HepG2 (cell line): Measurements from ENCODE around the gene BBC3. TPM values are rescaled to one million over a fixed set of nuclear protein-coding genes. Genes with fewer than 3 reads are reported as not detected.
A peak's percentile ranks its signal among the peaks of the same experiment; 100 is the strongest.

Experiments used
- ATF4 ChIP-seq, 2 experiments: fragments of 450-650 bp in 1 of 2; sonication (generic) in 1 of 2; formaldehyde crosslinking; IDR thresholded peaks; 2 replicates each; pipeline versions ENCODE4 v1.5.0 to v1.8.0; 2020 to 2022; ENCODE audit warnings: mild to moderate bottlenecking in 1 of 2, missing genetic modification reagents in 1 of 2
- CERS6 ChIP-seq: sonication (generic); formaldehyde crosslinking; IDR thresholded peaks from 2 replicates; pipeline ENCODE4 v1.5.0; 2020; ENCODE audit warnings: missing genetic modification reagents
- DMAP1 ChIP-seq: IDR thresholded peaks from 2 replicates; pipeline ENCODE4 v1.6.1; 2016
- FIP1L1 ChIP-seq: fragments of 200-400 bp; formaldehyde crosslinking; IDR thresholded peaks from 2 replicates; pipeline ENCODE4 v1.6.1; 2018; ENCODE audit warnings: low read depth, mild to moderate bottlenecking, low read length, moderate library complexity, borderline replicate concordance; ENCODE audit not compliant: insufficient read depth
- HOMEZ ChIP-seq: IDR thresholded peaks from 2 replicates; pipeline ENCODE4 v1.6.1; 2016; ENCODE audit warnings: low read depth
- MXI1 ChIP-seq: IDR thresholded peaks from 3 replicates; pipeline ENCODE4 v1.6.1; 2012; ENCODE audit warnings: low read depth, low read length, inconsistent platforms, borderline replicate concordance
- MYPOP ChIP-seq: sonication (generic); formaldehyde crosslinking; IDR thresholded peaks from 2 replicates; pipeline ENCODE4 v1.8.1; 2023; ENCODE audit warnings: mild to moderate bottlenecking, moderate library complexity, missing genetic modification reagents
- NFKBIZ ChIP-seq: IDR thresholded peaks from 2 replicates; pipeline ENCODE4 v1.6.1; 2018; ENCODE audit warnings: missing genetic modification reagents, missing compliant biosample characterization
- SMC3 ChIP-seq: IDR thresholded peaks from 2 replicates; pipeline ENCODE4 v1.6.1; 2011; ENCODE audit warnings: low read length, improper control_type of control experiment
- ZBTB38 ChIP-seq: sonication (generic); formaldehyde crosslinking; IDR thresholded peaks from 2 replicates; pipeline ENCODE4 v1.5.1; 2020; ENCODE audit warnings: mild to moderate bottlenecking, missing genetic modification reagents
- ZKSCAN8 ChIP-seq: IDR thresholded peaks from 2 replicates; pipeline ENCODE4 v1.6.1; 2016; ENCODE audit warnings: borderline replicate concordance, missing genetic modification reagents, missing compliant biosample characterization
- ZNF17 ChIP-seq: sonication (generic); formaldehyde crosslinking; IDR thresholded peaks from 2 replicates; pipeline ENCODE4 v1.5.0; 2020; ENCODE audit warnings: mild to moderate bottlenecking, missing genetic modification reagents
- ZNF280B ChIP-seq: sonication (generic); formaldehyde crosslinking; IDR thresholded peaks from 2 replicates; pipeline ENCODE4 v1.5.0; 2020; ENCODE audit warnings: missing genetic modification reagents, mild to moderate bottlenecking, borderline replicate concordance
- ZNF431 ChIP-seq: sonication (generic); formaldehyde crosslinking; IDR thresholded peaks from 2 replicates; pipeline ENCODE4 v1.9.0; 2022; ENCODE audit warnings: missing genetic modification reagents, low read depth, mild to moderate bottlenecking, borderline replicate concordance
- ZNF724P ChIP-seq: sonication (generic); formaldehyde crosslinking; IDR thresholded peaks from 2 replicates; pipeline ENCODE4 v1.8.0; 2022; ENCODE audit warnings: missing genetic modification reagents, borderline replicate concordance
- ZNF777 ChIP-seq: sonication (generic); formaldehyde crosslinking; IDR thresholded peaks from 2 replicates; pipeline ENCODE4 v1.4.0; 2020; ENCODE audit warnings: missing genetic modification reagents
- ZSCAN25 ChIP-seq: sonication (generic); formaldehyde crosslinking; IDR thresholded peaks from 2 replicates; pipeline ENCODE4 v1.8.0; 2022; ENCODE audit warnings: mild to moderate bottlenecking, missing genetic modification reagents
- polyA plus RNA-seq, 8 experiments: library from polyadenylated mRNA; depleted of rRNA in 3 of 8; stranded (reverse) in 7 of 8; unstranded in 1 of 8; fragments of >200 nt; fragmentation: Illumina TruSeq in 4 of 8; extraction: Trizol in 4 of 8; gene quantifications; 2 replicates each; pipeline versions ENCODE4 v1.2.1 to v1.2.3, GENCODE V29; 2011 to 2016; ENCODE audit warnings: low read depth in 4 of 8, missing spikeins in 1 of 8, mixed read lengths in 1 of 8; ENCODE audit not compliant: insufficient read depth in 1 of 8
- total RNA-seq, 5 experiments: library from RNA; depleted of rRNA; stranded (reverse); fragments of >200 nt; fragmentation: Illumina TruSeq; extraction: Trizol; gene quantifications; 2 replicates each; pipeline ENCODE4 v1.2.3, GENCODE V29; 2016; ENCODE audit warnings: low read depth in 1 of 5
- TF ChIP-seq, protein P1 (sequence below): IDR thresholded peaks from 2 replicates; pipeline ENCODE4 v1.6.1; 2016; ENCODE audit warnings: missing compliant biosample characterization, missing genetic modification reagents, borderline replicate concordance

Gene BBC3
- total and polyA plus RNA-seq, 2 of the 13 experiments (the other 11 are each of a cell fraction or from before 2014, with no cell fraction given), result 6.1 to 8.8 TPM

DNA sequence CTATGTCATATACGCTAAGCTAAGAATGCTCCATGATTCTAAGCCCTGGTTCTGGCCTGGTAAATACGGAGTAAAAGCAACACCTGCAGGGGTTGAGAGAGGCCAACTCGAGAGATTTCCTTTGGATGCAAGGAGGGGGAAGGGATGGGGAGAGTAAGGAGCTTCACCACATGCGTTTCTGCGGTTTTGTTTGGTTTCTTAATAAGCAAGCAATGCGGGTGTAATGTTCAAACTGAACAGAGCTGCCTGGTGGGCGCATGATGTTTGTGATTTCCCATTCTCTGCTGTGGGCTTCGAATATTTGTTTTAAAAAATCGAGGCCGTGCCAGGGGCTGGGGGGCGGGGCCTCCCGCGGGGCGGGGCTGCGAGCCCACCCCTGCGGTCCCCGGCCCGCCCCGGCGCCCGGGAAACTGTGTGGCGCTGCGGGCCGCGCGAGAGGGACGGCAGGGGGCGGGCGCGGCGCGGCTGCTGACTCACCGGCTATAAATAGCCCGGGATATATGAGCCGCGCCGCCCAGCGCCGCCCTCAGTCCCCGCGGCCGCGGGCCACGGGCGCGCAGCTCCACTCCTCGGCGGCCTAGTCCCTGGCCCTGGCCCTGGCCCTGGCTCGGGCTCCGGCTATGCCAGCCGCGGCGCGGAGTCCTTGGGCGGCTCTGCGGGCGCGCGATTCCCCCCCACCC lies 5.1 kb downstream of the BBC3 start (continued):
- TF ChIP-seq MXI1 (no peak; the same call in 2 of the 3 replicates), ZNF724P (CRISPR knock-in tag) (no peak; the same call in 1 of the 2 replicates), ZNF280B (CRISPR knock-in tag) (0 out of 2 replicates have a peak, but pooled peaks have one; percentile 27), CERS6 (CRISPR knock-in tag) (no peak), ZNF431 (CRISPR knock-in tag) (peak; percentile 92), MYPOP (CRISPR knock-in tag) (peak; percentile 77; the same call in 1 of the 2 replicates), SMC3 (no peak), NFKBIZ (no peak), ZSCAN25 (CRISPR knock-in tag) (0 out of 2 replicates have a peak, but pooled peaks have one; percentile 15), ZKSCAN8 (CRISPR knock-in tag) (no peak), DMAP1 (CRISPR knock-in tag) (no peak), ZNF17 (CRISPR knock-in tag) (no peak), ZNF777 (CRISPR knock-in tag) (peak; percentile 50; the same call in 1 of the 2 replicates), HOMEZ (CRISPR knock-in tag) (no peak), ATF4 (CRISPR knock-in tag; IDR thresholded peaks at IDR 0.05) (peak in 1 of 2 experiments; percentile 69; a peak in 1 of 4 replicates), FIP1L1 (no peak), ZBTB38 (CRISPR knock-in tag) (peak; percentile 30; the same call in 1 of the 2 replicates)
- TF ChIP-seq, protein P1, sequence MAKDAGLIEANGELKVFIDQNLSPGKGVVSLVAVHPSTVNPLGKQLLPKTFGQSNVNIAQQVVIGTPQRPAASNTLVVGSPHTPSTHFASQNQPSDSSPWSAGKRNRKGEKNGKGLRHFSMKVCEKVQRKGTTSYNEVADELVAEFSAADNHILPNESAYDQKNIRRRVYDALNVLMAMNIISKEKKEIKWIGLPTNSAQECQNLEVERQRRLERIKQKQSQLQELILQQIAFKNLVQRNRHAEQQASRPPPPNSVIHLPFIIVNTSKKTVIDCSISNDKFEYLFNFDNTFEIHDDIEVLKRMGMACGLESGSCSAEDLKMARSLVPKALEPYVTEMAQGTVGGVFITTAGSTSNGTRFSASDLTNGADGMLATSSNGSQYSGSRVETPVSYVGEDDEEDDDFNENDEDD, result peak; percentile 36; the same call in 1 of the 2 replicates
